ENCODE results near the gene SGCA.

The SGCA gene

GRCh38 chr17:50211249-50212120 is 45.7 kb downstream of the SGCA start:
- DNase-seq: no peak

GRCh38 chr17:50212121-50212843 is 46.5 kb downstream of the SGCA start:
- no peak for DNase-seq

GRCh38 chr17:50213026-50214022 is 47.5 kb downstream of the SGCA start:
- DNase-seq: no peak

- DNase-seq: no peak
These were observed 49.4 kb downstream of the SGCA start for GRCh38 chr17:50214976-50215760.

- no peak for DNase-seq
These were observed 51.8 kb downstream of the SGCA start for GRCh38 chr17:50217591-50217990.

- no peak for DNase-seq
These were observed 52.4 kb downstream of the SGCA start for GRCh38 chr17:50218071-50218759.

GRCh38 chr17:50218771-50219315 is 53.0 kb downstream of the SGCA start:
- DNase-seq: no peak

- no peak for DNase-seq
These were observed 53.5 kb downstream of the SGCA start for GRCh38 chr17:50219342-50219741.

GRCh38 chr17:50219939-50220465 is 54.2 kb downstream of the SGCA start:
- no peak for DNase-seq

GRCh38 chr17:50220811-50221210 is 55.0 kb downstream of the SGCA start:
- no peak for DNase-seq

GRCh38 chr17:50221266-50221863 is 55.6 kb downstream of the SGCA start:
- no peak for DNase-seq

- DNase-seq: no peak
These were observed 56.2 kb downstream of the SGCA start for GRCh38 chr17:50221864-50222545.

GRCh38 chr17:50222922-50223321 is 57.1 kb downstream of the SGCA start:
- DNase-seq: no peak
